Left lung (tissue), 10 donors: ENCODE results near the gene DLGAP1. TPM values are rescaled to one million over a fixed set of nuclear protein-coding genes. Genes with fewer than 3 reads are reported as not detected.

Source experiments
- ATAC-seq: fragments of 200-7000 bp; cut with Tn5 transposase; one replicate; pipeline ENCODE4 v1.9.1; 2020; ENCODE audit warnings: moderate library complexity
- DNase-seq, 4 donors: peaks; one replicate each; pipeline ENCODE4 v3.0.0-alpha.2; 2013 to 2020
- H3K27ac ChIP-seq, 2 donors: fragments of 200-600 bp; sonication (generic) in 1 of 2; one replicate each; pipeline versions ENCODE4 v1.5.0 to v1.8.0; 2020 to 2021
- H3K27me3 ChIP-seq, 2 donors: fragments of 200-600 bp; sonication (generic) in 1 of 2; one replicate each; pipeline versions ENCODE4 v1.5.0 to v1.8.0; 2020 to 2021
- H3K36me3 ChIP-seq, 2 donors: fragments of 200-600 bp; sonication (generic) in 1 of 2; one replicate each; pipeline versions ENCODE4 v1.5.0 to v1.8.0; 2020 to 2021
- H3K4me1 ChIP-seq, 2 donors: fragments of 200-600 bp; one replicate each; pipeline ENCODE4 v1.8.0; 2021
- H3K4me3 ChIP-seq, 2 donors: fragments of 200-600 bp; sonication (generic) in 1 of 2; one replicate each; pipeline versions ENCODE4 v1.5.0 to v1.8.0; 2020 to 2021; ENCODE audit warnings: mild to moderate bottlenecking in 1 of 2
- H3K9me3 ChIP-seq, 2 donors: fragments of 200-600 bp; sonication (generic) in 1 of 2; one replicate each; pipeline versions ENCODE4 v1.5.0 to v1.8.0; 2020 to 2021
- CTCF ChIP-seq, 2 donors: fragments of 200-600 bp; sonication (generic) in 1 of 2; IDR thresholded peaks; one replicate each; pipeline versions ENCODE4 v1.5.0 to v1.8.0; 2021; ENCODE audit warnings: antibody characterized with exemption in 2 of 2
- intact Hi-C, 2 donors: fragments of 100-400 bp; cut with DNase I; formaldehyde crosslinking; loops; one replicate each; pipeline versions ENCODE4 v1.11.2 to v1.14.2; 2022
- polyA plus RNA-seq, 6 donors: library from polyadenylated mRNA; unstranded; fragments of 120-200 nt; gene quantifications; one replicate each; pipeline ENCODE4 v1.2.1, GENCODE V29; 2013; ENCODE audit not compliant: insufficient read length in 6 of 6
- total RNA-seq, 2 donors: library from RNA; stranded (reverse); fragmentation: NEBNext Ultra II Directional; extraction: Animal tissue kit (Norgen Biotek cat#: 25700); gene quantifications; one replicate each; pipeline ENCODE4 v1.2.1, GENCODE V29; 2021
- donor health status: DM: no; HTN: yes; CAD: no.
- donor health status: DM: no; HTN: no; CAD: no.

The DLGAP1 gene
- total and polyA plus RNA-seq, 8 donors = 1.6 to 4.0 (median 2.1) TPM

GRCh38 chr18:3966642-3967358, 488.3 kb downstream of the DLGAP1 start:
- Histone ChIP-seq H3K4me1 (no peaks in the 10 kb centered on the region), H3K36me3 (no peaks in the 10 kb centered on the region), H3K27me3 (no peaks in the 10 kb centered on the region), H3K4me3 (no peak overlapping the region), H3K27ac (no peak overlapping the region), H3K9me3 (no peaks in the 10 kb centered on the region)
- no peak for DNase-seq
- no peak for TF ChIP-seq CTCF (IDR thresholded peaks at IDR 0.05)
- intact Hi-C loops = no loop called here
- peak; percentile 25 for ATAC-seq

GRCh38 chr18:3966246-3966641, 488.9 kb downstream of the DLGAP1 start:
- no peak for TF ChIP-seq CTCF (IDR thresholded peaks at IDR 0.05)
- no peak for DNase-seq
- H3K9me3 ChIP-seq = no peaks in the 10 kb centered on the region
- ATAC-seq = no peak
- H3K27ac ChIP-seq = no peak overlapping the region
- intact Hi-C loops = no loop called here
- H3K36me3 ChIP-seq = no peaks in the 10 kb centered on the region
- H3K27me3 ChIP-seq = no peaks in the 10 kb centered on the region
- no peak overlapping the region for H3K4me3 ChIP-seq
- H3K4me1 ChIP-seq = no peaks in the 10 kb centered on the region

- H3K9me3 ChIP-seq = no peaks in the 10 kb centered on the region
- no peak overlapping the region for H3K4me3 ChIP-seq
- no peak overlapping the region for H3K27ac ChIP-seq
- H3K27me3 ChIP-seq = no peaks in the 10 kb centered on the region
- ATAC-seq (no peak), DNase-seq (peak in 1 of 4 donors; percentile 36)
- intact Hi-C loops = no loop called here
- TF ChIP-seq CTCF (IDR thresholded peaks at IDR 0.05) = no peak
- no peaks in the 10 kb centered on the region for H3K36me3 ChIP-seq
- no peaks in the 10 kb centered on the region for H3K4me1 ChIP-seq
Observed at GRCh38 chr18:3960977-3961376, 494.1 kb downstream of the DLGAP1 start.

- intact Hi-C loops = no loop called here
- Histone ChIP-seq H3K4me1 (no peaks in the 10 kb centered on the region), H3K27ac (no peak overlapping the region), H3K27me3 (no peaks in the 10 kb centered on the region), H3K9me3 (no peaks in the 10 kb centered on the region), H3K36me3 (no peaks in the 10 kb centered on the region), H3K4me3 (no peak overlapping the region)
- DNase-seq (no peak), ATAC-seq (no peak)
- no peak for TF ChIP-seq CTCF (IDR thresholded peaks at IDR 0.05)
Observed at GRCh38 chr18:3960142-3960541, 495.0 kb downstream of the DLGAP1 start.

GRCh38 chr18:3952031-3952430, 503.1 kb downstream of the DLGAP1 start:
- no peaks in the 10 kb centered on the region for H3K27me3 ChIP-seq

More at GRCh38 chr18:3952031-3952430, 503.1 kb downstream of the DLGAP1 start:
- TF ChIP-seq CTCF (IDR thresholded peaks at IDR 0.05) = no peak
- DNase-seq (no peak), ATAC-seq (no peak)
- Histone ChIP-seq H3K4me1 (no peaks in the 10 kb centered on the region), H3K36me3 (no peaks in the 10 kb centered on the region), H3K4me3 (no peak overlapping the region), H3K27ac (no peak overlapping the region), H3K9me3 (no peaks in the 10 kb centered on the region)
- intact Hi-C loops = no loop called here
